Measurements from ENCODE around the gene PTPN5. TPM values are rescaled to one million over a fixed set of nuclear protein-coding genes. Genes with fewer than 3 reads are reported as not detected.

PTPN5 gene
- total RNA-seq, 1 experiment from 2014 or later = not detected

DNA sequence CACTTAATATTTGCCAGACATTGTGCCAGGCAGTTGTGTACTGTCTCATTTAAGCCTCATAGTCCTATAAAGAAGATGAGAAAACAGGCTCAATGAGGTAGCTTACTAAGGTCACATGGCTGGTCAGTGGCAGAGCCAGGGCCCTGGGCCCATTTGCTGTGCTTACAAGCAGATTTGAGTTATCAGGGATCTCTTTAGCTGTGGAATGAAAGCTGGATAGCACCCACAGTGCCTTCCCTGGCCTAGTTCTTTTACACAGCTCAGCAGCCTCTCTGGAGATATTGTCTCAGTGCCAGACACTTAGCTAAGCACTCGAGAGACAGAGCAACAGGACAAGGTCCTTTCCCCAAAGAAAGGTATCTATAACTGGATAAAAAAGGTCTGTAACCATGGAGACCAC lies 86.9 kb downstream of the PTPN5 start:
- in situ Hi-C loops (cut with HindIII; ENCODE audit: low pct_unique_long_range_greater_than_20kb, low sequenced_read_pairs) (no loop called here), intact Hi-C loops (cut with micrococcal nuclease; ENCODE audit: unreplicated experiment) (no loop called here)
- peaks cover 6% of the 10 kb centered on the region; the same call in 1 of the 2 replicates for H3K27me3 ChIP-seq (ENCODE audit: control insufficient read depth, insufficient read depth, low read length)
- H3K4me1 ChIP-seq (ENCODE audit: control insufficient read depth, insufficient read depth, low read length) = no peaks in the 10 kb centered on the region
- no peak overlapping the region for H3K27ac ChIP-seq (ENCODE audit: low read length)
- POLR2A ChIA-PET = interaction anchor here (0.6 kb wide), 1 partner anchor 54 kb away, joined by 3 read pairs; no protein-coding TSS in a partner anchor
- no peaks in the 10 kb centered on the region for H3K9me3 ChIP-seq (ENCODE audit: control insufficient read depth, insufficient read depth, low read depth, low read length)
- CTCF ChIA-PET = interaction anchor here (0.7 kb wide), 1 partner anchor 246 kb away, joined by 5 read pairs; no protein-coding TSS in a partner anchor
- BruUV-seq (replicated peaks) = no TSS peak
- H3K36me3 ChIP-seq (ENCODE audit: control insufficient read depth, insufficient read depth, low read length) = no peaks in the 10 kb centered on the region
- no peak for DNase-seq (ENCODE audit: low read depth, low spot score)
- ATAC-seq = no peak
- TF ChIP-seq SIN3A (IDR thresholded peaks at IDR 0.05; ENCODE audit: borderline replicate concordance, insufficient read depth, low read depth, low read length) (no peak), POLR2AphosphoS5 (IDR thresholded peaks at IDR 0.05; ENCODE audit: low read depth, low read length) (no peak), TCF7L2 (IDR thresholded peaks at IDR 0.05; ENCODE audit: low read depth, low read length) (no peak)
- TF ChIP-seq, protein P1, sequence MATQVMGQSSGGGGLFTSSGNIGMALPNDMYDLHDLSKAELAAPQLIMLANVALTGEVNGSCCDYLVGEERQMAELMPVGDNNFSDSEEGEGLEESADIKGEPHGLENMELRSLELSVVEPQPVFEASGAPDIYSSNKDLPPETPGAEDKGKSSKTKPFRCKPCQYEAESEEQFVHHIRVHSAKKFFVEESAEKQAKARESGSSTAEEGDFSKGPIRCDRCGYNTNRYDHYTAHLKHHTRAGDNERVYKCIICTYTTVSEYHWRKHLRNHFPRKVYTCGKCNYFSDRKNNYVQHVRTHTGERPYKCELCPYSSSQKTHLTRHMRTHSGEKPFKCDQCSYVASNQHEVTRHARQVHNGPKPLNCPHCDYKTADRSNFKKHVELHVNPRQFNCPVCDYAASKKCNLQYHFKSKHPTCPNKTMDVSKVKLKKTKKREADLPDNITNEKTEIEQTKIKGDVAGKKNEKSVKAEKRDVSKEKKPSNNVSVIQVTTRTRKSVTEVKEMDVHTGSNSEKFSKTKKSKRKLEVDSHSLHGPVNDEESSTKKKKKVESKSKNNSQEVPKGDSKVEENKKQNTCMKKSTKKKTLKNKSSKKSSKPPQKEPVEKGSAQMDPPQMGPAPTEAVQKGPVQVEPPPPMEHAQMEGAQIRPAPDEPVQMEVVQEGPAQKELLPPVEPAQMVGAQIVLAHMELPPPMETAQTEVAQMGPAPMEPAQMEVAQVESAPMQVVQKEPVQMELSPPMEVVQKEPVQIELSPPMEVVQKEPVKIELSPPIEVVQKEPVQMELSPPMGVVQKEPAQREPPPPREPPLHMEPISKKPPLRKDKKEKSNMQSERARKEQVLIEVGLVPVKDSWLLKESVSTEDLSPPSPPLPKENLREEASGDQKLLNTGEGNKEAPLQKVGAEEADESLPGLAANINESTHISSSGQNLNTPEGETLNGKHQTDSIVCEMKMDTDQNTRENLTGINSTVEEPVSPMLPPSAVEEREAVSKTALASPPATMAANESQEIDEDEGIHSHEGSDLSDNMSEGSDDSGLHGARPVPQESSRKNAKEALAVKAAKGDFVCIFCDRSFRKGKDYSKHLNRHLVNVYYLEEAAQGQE (IDR thresholded peaks at IDR 0.05; ENCODE audit: insufficient read depth in 1 of 2, low read depth in 2 of 2, low read length in 1 of 2) = no peak
- TF ChIP-seq, protein P2, sequence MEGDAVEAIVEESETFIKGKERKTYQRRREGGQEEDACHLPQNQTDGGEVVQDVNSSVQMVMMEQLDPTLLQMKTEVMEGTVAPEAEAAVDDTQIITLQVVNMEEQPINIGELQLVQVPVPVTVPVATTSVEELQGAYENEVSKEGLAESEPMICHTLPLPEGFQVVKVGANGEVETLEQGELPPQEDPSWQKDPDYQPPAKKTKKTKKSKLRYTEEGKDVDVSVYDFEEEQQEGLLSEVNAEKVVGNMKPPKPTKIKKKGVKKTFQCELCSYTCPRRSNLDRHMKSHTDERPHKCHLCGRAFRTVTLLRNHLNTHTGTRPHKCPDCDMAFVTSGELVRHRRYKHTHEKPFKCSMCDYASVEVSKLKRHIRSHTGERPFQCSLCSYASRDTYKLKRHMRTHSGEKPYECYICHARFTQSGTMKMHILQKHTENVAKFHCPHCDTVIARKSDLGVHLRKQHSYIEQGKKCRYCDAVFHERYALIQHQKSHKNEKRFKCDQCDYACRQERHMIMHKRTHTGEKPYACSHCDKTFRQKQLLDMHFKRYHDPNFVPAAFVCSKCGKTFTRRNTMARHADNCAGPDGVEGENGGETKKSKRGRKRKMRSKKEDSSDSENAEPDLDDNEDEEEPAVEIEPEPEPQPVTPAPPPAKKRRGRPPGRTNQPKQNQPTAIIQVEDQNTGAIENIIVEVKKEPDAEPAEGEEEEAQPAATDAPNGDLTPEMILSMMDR (IDR thresholded peaks at IDR 0.05) = no peak
- H3K4me3 ChIP-seq (ENCODE audit: low read depth in 2 of 2, low read length in 2 of 2) = no peak overlapping the region

DNA sequence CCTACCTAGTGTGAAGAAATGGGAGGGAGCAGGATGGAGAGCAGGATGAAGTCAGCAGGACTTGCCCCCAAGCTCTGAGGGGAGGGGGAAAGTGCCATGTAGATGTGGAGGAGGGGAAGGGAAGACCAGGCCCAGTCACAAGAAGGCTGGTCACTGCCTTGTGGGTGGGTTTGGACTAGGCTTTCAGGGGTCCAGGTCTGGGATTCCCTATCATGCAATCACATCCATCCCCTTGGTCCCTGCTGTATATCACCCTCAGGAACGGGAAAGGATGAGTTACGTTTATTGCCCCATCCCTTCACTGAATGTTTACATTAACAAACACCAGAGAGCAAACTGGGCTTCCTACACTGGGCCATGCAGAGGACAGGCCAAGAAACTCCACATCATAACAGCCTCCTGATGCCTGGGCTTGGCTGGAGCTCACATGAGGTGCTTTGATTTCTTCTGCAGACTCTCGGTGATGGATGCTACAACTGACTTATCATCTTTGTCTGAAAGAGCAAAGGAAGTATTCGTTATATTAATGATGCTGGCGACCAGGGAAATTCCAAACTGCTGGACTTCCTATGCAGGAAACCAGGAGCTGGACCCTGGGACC lies 87.5 kb downstream of the PTPN5 start:
- ChIA-PET POLR2A (no interaction called here), CTCF (interaction anchor here (0.7 kb wide), 2 partner anchors 90 to 245 kb away, joined by 3 to 5 read pairs; no protein-coding TSS in a partner anchor)
- BruUV-seq (replicated peaks) = no TSS peak
- H3K27me3 ChIP-seq (ENCODE audit: control insufficient read depth, insufficient read depth, low read length) = peaks cover 8% of the 10 kb centered on the region; the same call in 1 of the 2 replicates
- no peak overlapping the region for H3K4me3 ChIP-seq (ENCODE audit: low read depth in 2 of 2, low read length in 2 of 2)
- H3K9me3 ChIP-seq (ENCODE audit: control insufficient read depth, insufficient read depth, low read depth, low read length) = no peaks in the 10 kb centered on the region
- DNase-seq (ENCODE audit: low read depth, low spot score) (no peak), ATAC-seq (no peak)
- no peak overlapping the region for H3K27ac ChIP-seq (ENCODE audit: low read length)
- intact Hi-C loops (cut with micrococcal nuclease; ENCODE audit: unreplicated experiment) (no loop called here), in situ Hi-C loops (cut with HindIII; ENCODE audit: low pct_unique_long_range_greater_than_20kb, low sequenced_read_pairs) (no loop called here)
- H3K36me3 ChIP-seq (ENCODE audit: control insufficient read depth, insufficient read depth, low read length) = no peaks in the 10 kb centered on the region
- no peaks in the 10 kb centered on the region for H3K4me1 ChIP-seq (ENCODE audit: control insufficient read depth, insufficient read depth, low read length)
- TF ChIP-seq POLR2AphosphoS5 (IDR thresholded peaks at IDR 0.05; ENCODE audit: low read depth, low read length) = no peak
- TF ChIP-seq, protein P1 (IDR thresholded peaks at IDR 0.05; ENCODE audit: insufficient read depth in 1 of 2, low read depth in 2 of 2, low read length in 1 of 2) = no peak
